Neural progenitor cell (in vitro differentiated cells): ENCODE results near the gene BPIFA2. TPM values are rescaled to one million over a fixed set of nuclear protein-coding genes. Genes with fewer than 3 reads are reported as not detected.
A peak's percentile ranks its signal among the peaks of the same experiment; 100 is the strongest.

Source experiments
- DNase-seq: peaks from one replicate; pipeline ENCODE4 v3.0.0-alpha.2; 2016; ENCODE audit warnings: low spot score
- H2AFZ ChIP-seq: fragments of 200-600 bp; sonication (generic); replicated peaks from 2 replicates; pipeline ENCODE4 v1.6.1; 2016; ENCODE audit warnings: antibody characterized with exemption
- H3F3A ChIP-seq: fragments of 200-600 bp; sonication (generic); 2 replicates; pipeline ENCODE4 v1.6.1; 2016; ENCODE audit warnings: antibody characterized with exemption, low read depth
- H3K27ac ChIP-seq: fragments of 200-600 bp; sonication (generic); 2 replicates; pipeline ENCODE4 v1.5.1; 2016; ENCODE audit warnings: mild to moderate bottlenecking
- H3K27me3 ChIP-seq: fragments of 200-600 bp; sonication (generic); 2 replicates; pipeline ENCODE4 v1.6.1; 2016; ENCODE audit warnings: mild to moderate bottlenecking, moderate library complexity
- H3K36me3 ChIP-seq: fragments of 200-600 bp; sonication (generic); 2 replicates; pipeline ENCODE4 v1.5.1; 2016
- H3K4me1 ChIP-seq: fragments of 200-600 bp; sonication (generic); 2 replicates; pipeline ENCODE4 v1.6.1; 2016; ENCODE audit warnings: mixed run types
- H3K4me2 ChIP-seq: fragments of 200-600 bp; sonication (generic); 2 replicates; pipeline ENCODE4 v1.6.1; 2016
- H3K4me3 ChIP-seq: fragments of 200-600 bp; sonication (generic); 2 replicates; pipeline ENCODE4 v1.5.1; 2016
- H3K79me2 ChIP-seq: fragments of 200-600 bp; sonication (generic); 2 replicates; pipeline ENCODE4 v1.6.1; 2016; ENCODE audit warnings: low read depth
- H3K9ac ChIP-seq: fragments of 200-600 bp; sonication (generic); 2 replicates; pipeline ENCODE4 v1.6.1; 2016
- H3K9me3 ChIP-seq: fragments of 200-600 bp; sonication (generic); 2 replicates; pipeline ENCODE4 v1.5.1; 2016; ENCODE audit warnings: low read depth
- H4K20me1 ChIP-seq: fragments of 200-600 bp; sonication (generic); 2 replicates; pipeline ENCODE4 v1.6.1; 2016; ENCODE audit warnings: low read depth
- H3K27ac Mint-ChIP-seq: 3 replicates; pipeline ENCODE4 v1.8.0; 2021; ENCODE audit warnings: mixed read lengths
- H3K27me3 Mint-ChIP-seq: 2 replicates; pipeline ENCODE4 v1.8.0; 2022; ENCODE audit warnings: low read depth, mild to moderate bottlenecking, inconsistent platforms, moderate library complexity, mixed read lengths; ENCODE audit not compliant: insufficient read depth
- H3K36me3 Mint-ChIP-seq: 3 replicates; pipeline ENCODE4 v1.8.0; 2021; ENCODE audit warnings: mixed read lengths
- H3K4me1 Mint-ChIP-seq: 3 replicates; pipeline ENCODE4 v1.8.0; 2021; ENCODE audit warnings: mixed read lengths
- H3K4me3 Mint-ChIP-seq: 3 replicates; pipeline ENCODE4 v1.8.0; 2021; ENCODE audit warnings: mild to moderate bottlenecking, moderate library complexity, mixed read lengths
- H3K9me3 Mint-ChIP-seq: 3 replicates; pipeline ENCODE4 v1.8.0; 2020; ENCODE audit warnings: mixed read lengths
- CTCF ChIP-seq: fragments of 200-600 bp; sonication (generic); IDR thresholded peaks from 2 replicates; pipeline ENCODE4 v1.5.1; 2017; ENCODE audit warnings: antibody characterized with exemption, mild to moderate bottlenecking
- EZH2 ChIP-seq: fragments of 200-600 bp; sonication (generic); IDR thresholded peaks from 2 replicates; pipeline ENCODE4 v1.6.1; 2017; ENCODE audit warnings: antibody characterized with exemption, mild to moderate bottlenecking, moderate library complexity
- EZH2phosphoT487 ChIP-seq: fragments of 200-600 bp; sonication (generic); IDR thresholded peaks from 2 replicates; pipeline ENCODE4 v1.6.1; 2017; ENCODE audit warnings: antibody characterized with exemption
- total RNA-seq: library from RNA; depleted of rRNA; stranded (reverse); fragments of >200 nt; gene quantifications from 2 replicates; pipeline ENCODE4 v1.2.3, GENCODE V29; 2015; ENCODE audit warnings: low replicate concordance

Gene BPIFA2
- total RNA-seq, 1 donor from 2014 or later, result not detected

DNA sequence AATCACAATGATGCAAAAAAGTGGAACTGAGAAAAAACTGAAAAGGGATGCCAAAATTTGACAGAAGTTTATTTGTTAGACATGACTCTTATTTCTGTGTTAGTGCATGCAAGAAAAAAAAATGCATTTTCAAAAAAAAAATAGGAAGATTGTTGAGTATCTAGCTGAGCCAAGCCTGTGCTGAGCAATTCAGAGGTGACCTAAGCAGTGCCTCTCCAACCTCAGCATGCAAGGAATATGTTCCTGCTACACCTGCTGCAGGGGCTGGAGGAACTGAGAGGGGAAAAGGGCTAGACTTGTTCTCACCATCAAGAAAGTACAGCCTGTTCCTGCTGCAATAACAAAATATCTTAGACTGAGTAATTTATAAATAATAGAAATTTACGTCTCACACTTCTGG is 24.0 kb downstream of the BPIFA2 start:
- Mint-ChIP-seq H3K27me3 (peaks cover 21% of the 10 kb centered on the region), H3K9me3 (no peaks in the 10 kb centered on the region), H3K36me3 (no peaks in the 10 kb centered on the region), H3K4me1 (no peaks in the 10 kb centered on the region), H3K27ac (no peak overlapping the region), H3K4me3 (no peak overlapping the region)
- H3K4me3 ChIP-seq, result no peak overlapping the region
- H4K20me1 ChIP-seq, result no peaks in the 10 kb centered on the region
- no peaks in the 10 kb centered on the region for H3K4me1 ChIP-seq
- no peak overlapping the region for H3K4me2 ChIP-seq
- no peak overlapping the region for H3K27ac ChIP-seq
- no peaks in the 10 kb centered on the region for H3K9me3 ChIP-seq
- H2AFZ ChIP-seq, result no peak overlapping the region
- no peak overlapping the region for H3K9ac ChIP-seq
- TF ChIP-seq CTCF (no peak), EZH2 (no peak)
- H3K79me2 ChIP-seq, result no peaks in the 10 kb centered on the region
- H3F3A ChIP-seq, result no peaks in the 10 kb centered on the region
- peaks cover 20% of the 10 kb centered on the region for H3K27me3 ChIP-seq
- no peaks in the 10 kb centered on the region for H3K36me3 ChIP-seq
- no peak for DNase-seq

DNA sequence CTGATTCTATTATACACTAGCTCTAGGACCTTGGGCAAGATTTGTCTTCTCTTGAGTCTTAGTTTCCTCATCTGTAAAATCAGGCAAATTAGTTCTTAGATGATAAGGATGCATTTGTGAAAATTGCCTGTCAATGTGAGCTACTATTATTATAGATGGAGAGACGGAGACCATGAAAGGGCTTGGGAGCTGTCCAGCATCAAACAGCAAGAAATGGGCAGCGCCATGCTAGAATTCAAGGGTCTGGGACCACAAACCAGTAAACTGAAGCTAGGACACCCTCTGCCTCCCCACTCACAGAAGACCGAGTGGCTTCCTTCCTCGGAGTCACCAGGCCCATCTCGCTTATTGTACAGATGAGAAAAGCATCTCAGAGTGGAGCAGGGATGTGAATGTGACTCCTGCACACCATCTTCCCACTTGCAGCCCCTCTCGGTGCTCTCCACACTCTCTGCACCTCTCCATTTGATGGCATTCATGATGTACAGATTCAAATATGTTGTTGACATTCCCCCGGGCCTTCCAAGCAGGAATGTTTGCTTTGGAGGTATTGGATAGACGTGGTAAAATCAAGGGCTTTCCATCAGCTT is 25.0 kb downstream of the BPIFA2 start:
- Histone ChIP-seq H3K9ac (no peak overlapping the region), H3K4me3 (no peak overlapping the region), H3K9me3 (no peaks in the 10 kb centered on the region), H3K36me3 (no peaks in the 10 kb centered on the region), H3F3A (no peaks in the 10 kb centered on the region), H3K79me2 (no peaks in the 10 kb centered on the region), H3K4me2 (no peak overlapping the region), H3K27me3 (peaks cover 26% of the 10 kb centered on the region), H3K4me1 (no peaks in the 10 kb centered on the region), H3K27ac (no peak overlapping the region), H4K20me1 (no peaks in the 10 kb centered on the region), H2AFZ (no peak overlapping the region)
- no peak overlapping the region for H3K27ac Mint-ChIP-seq
- H3K36me3 Mint-ChIP-seq, result no peaks in the 10 kb centered on the region
- H3K9me3 Mint-ChIP-seq, result no peaks in the 10 kb centered on the region
- H3K27me3 Mint-ChIP-seq, result peaks cover 19% of the 10 kb centered on the region
- peak; percentile 44 for DNase-seq
- TF ChIP-seq EZH2phosphoT487 (no peak), CTCF (no peak), EZH2 (no peak)
- no peaks in the 10 kb centered on the region for H3K4me1 Mint-ChIP-seq
- no peak overlapping the region for H3K4me3 Mint-ChIP-seq

GRCh38 chr20:33199026-33199425 is 31.1 kb downstream of the BPIFA2 start:
- Mint-ChIP-seq H3K9me3 (no peaks in the 10 kb centered on the region), H3K4me3 (no peak overlapping the region), H3K27ac (no peak overlapping the region), H3K27me3 (peaks cover 10% of the 10 kb centered on the region), H3K4me1 (no peaks in the 10 kb centered on the region), H3K36me3 (no peaks in the 10 kb centered on the region)
- Histone ChIP-seq H3K27me3 (peaks cover 39% of the 10 kb centered on the region), H4K20me1 (no peaks in the 10 kb centered on the region), H3K9ac (no peak overlapping the region), H3F3A (no peaks in the 10 kb centered on the region), H3K4me3 (no peak overlapping the region), H3K9me3 (no peaks in the 10 kb centered on the region), H3K79me2 (no peaks in the 10 kb centered on the region), H3K27ac (no peak overlapping the region), H3K4me1 (no peaks in the 10 kb centered on the region), H3K36me3 (no peaks in the 10 kb centered on the region), H3K4me2 (no peak overlapping the region), H2AFZ (no peak overlapping the region)
- no peak for DNase-seq
- TF ChIP-seq EZH2, result no peak
- TF ChIP-seq CTCF, result no peak
- TF ChIP-seq EZH2phosphoT487, result no peak
